Measurements from ENCODE around the gene DAB2. TPM values are rescaled to one million over a fixed set of nuclear protein-coding genes. Genes with fewer than 3 reads are reported as not detected.

Gene DAB2
- total RNA-seq, 1 donor from 2014 or later = 195 TPM

GRCh38 chr5:39417979-39418378 is 6.8 kb downstream of the DAB2 start:
- TF ChIP-seq CTCF (IDR thresholded peaks at IDR 0.05) = no peak
- H3K4me1 Mint-ChIP-seq (ENCODE audit: unreplicated experiment) = peaks cover 78% of the 10 kb centered on the region
- DNase-seq (ENCODE audit: extremely low spot score, unreplicated experiment) = no peak
- H3K27me3 Mint-ChIP-seq (ENCODE audit: unreplicated experiment) = no peaks in the 10 kb centered on the region
- no peak overlapping the region for H3K27ac Mint-ChIP-seq (ENCODE audit: unreplicated experiment)
- H3K4me3 Mint-ChIP-seq (ENCODE audit: unreplicated experiment) = no peak overlapping the region
- H3K36me3 Mint-ChIP-seq (ENCODE audit: unreplicated experiment) = peaks cover 30% of the 10 kb centered on the region
- H3K9me3 Mint-ChIP-seq (ENCODE audit: unreplicated experiment) = no peaks in the 10 kb centered on the region

- Mint-ChIP-seq H3K9me3 (ENCODE audit: unreplicated experiment) (no peaks in the 10 kb centered on the region), H3K27me3 (ENCODE audit: unreplicated experiment) (no peaks in the 10 kb centered on the region), H3K4me3 (ENCODE audit: unreplicated experiment) (no peak overlapping the region), H3K36me3 (ENCODE audit: unreplicated experiment) (peaks cover 32% of the 10 kb centered on the region), H3K4me1 (ENCODE audit: unreplicated experiment) (peaks cover 78% of the 10 kb centered on the region), H3K27ac (ENCODE audit: unreplicated experiment) (no peak overlapping the region)
- TF ChIP-seq CTCF (IDR thresholded peaks at IDR 0.05) = no peak
- no peak for DNase-seq (ENCODE audit: extremely low spot score, unreplicated experiment)
These were observed 9.6 kb downstream of the DAB2 start for GRCh38 chr5:39415201-39415600.

GRCh38 chr5:39414426-39414825 is 10.4 kb downstream of the DAB2 start:
- no peak for DNase-seq (ENCODE audit: extremely low spot score, unreplicated experiment)
- Mint-ChIP-seq H3K27ac (ENCODE audit: unreplicated experiment) (no peak overlapping the region), H3K4me1 (ENCODE audit: unreplicated experiment) (peaks cover 78% of the 10 kb centered on the region), H3K27me3 (ENCODE audit: unreplicated experiment) (no peaks in the 10 kb centered on the region), H3K36me3 (ENCODE audit: unreplicated experiment) (peaks cover 37% of the 10 kb centered on the region), H3K9me3 (ENCODE audit: unreplicated experiment) (no peaks in the 10 kb centered on the region), H3K4me3 (ENCODE audit: unreplicated experiment) (no peak overlapping the region)
- TF ChIP-seq CTCF (IDR thresholded peaks at IDR 0.05) = no peak

- peaks cover 79% of the 10 kb centered on the region for H3K4me1 Mint-ChIP-seq (ENCODE audit: unreplicated experiment)
- peaks cover 39% of the 10 kb centered on the region for H3K36me3 Mint-ChIP-seq (ENCODE audit: unreplicated experiment)
- no peaks in the 10 kb centered on the region for H3K27me3 Mint-ChIP-seq (ENCODE audit: unreplicated experiment)
- H3K27ac Mint-ChIP-seq (ENCODE audit: unreplicated experiment) = no peak overlapping the region
- no peak for DNase-seq (ENCODE audit: extremely low spot score, unreplicated experiment)
- H3K9me3 Mint-ChIP-seq (ENCODE audit: unreplicated experiment) = no peaks in the 10 kb centered on the region
- no peak overlapping the region for H3K4me3 Mint-ChIP-seq (ENCODE audit: unreplicated experiment)
- no peak for TF ChIP-seq CTCF (IDR thresholded peaks at IDR 0.05)
These were observed 11.0 kb downstream of the DAB2 start for GRCh38 chr5:39413771-39414170.

- peak overlapping the region; percentile 23 for H3K27ac Mint-ChIP-seq (ENCODE audit: unreplicated experiment)
- no peaks in the 10 kb centered on the region for H3K27me3 Mint-ChIP-seq (ENCODE audit: unreplicated experiment)
- no peak for TF ChIP-seq CTCF (IDR thresholded peaks at IDR 0.05)
- H3K4me3 Mint-ChIP-seq (ENCODE audit: unreplicated experiment) = no peak overlapping the region
- H3K36me3 Mint-ChIP-seq (ENCODE audit: unreplicated experiment) = peaks cover 44% of the 10 kb centered on the region
- DNase-seq (ENCODE audit: extremely low spot score, unreplicated experiment) = no peak
- H3K4me1 Mint-ChIP-seq (ENCODE audit: unreplicated experiment) = peaks cover 79% of the 10 kb centered on the region
- no peaks in the 10 kb centered on the region for H3K9me3 Mint-ChIP-seq (ENCODE audit: unreplicated experiment)
These were observed 11.9 kb downstream of the DAB2 start for GRCh38 chr5:39412721-39413394.
